HG03354 (cell line): ENCODE results near the gene HRH3.

Experiments
- ATAC-seq: cut with Tn5 transposase; IDR thresholded peaks from one replicate; pipeline ENCODE4 v1.9.1; 2021; ENCODE audit warnings: mild to moderate bottlenecking; ENCODE audit not compliant: unreplicated experiment, poor library complexity, severe bottlenecking

The HRH3 gene

DNA sequence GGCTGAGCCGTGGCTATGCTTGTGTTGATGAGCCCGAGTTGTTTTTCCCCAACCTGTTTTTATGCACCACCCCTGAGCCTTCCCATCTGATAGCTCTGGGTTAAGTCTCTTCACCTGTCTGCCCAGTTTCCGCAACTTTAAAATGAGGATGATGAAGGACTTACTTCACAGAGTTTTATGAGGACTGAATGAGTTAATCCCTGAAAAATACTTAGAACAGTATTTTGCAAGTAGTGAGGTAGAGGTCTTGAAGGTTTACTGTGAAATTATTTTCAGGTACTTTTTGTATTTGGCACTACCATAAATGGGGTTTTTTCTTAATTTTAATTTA lies 34.0 kb downstream of the HRH3 start:
- ATAC-seq: no peak

DNA sequence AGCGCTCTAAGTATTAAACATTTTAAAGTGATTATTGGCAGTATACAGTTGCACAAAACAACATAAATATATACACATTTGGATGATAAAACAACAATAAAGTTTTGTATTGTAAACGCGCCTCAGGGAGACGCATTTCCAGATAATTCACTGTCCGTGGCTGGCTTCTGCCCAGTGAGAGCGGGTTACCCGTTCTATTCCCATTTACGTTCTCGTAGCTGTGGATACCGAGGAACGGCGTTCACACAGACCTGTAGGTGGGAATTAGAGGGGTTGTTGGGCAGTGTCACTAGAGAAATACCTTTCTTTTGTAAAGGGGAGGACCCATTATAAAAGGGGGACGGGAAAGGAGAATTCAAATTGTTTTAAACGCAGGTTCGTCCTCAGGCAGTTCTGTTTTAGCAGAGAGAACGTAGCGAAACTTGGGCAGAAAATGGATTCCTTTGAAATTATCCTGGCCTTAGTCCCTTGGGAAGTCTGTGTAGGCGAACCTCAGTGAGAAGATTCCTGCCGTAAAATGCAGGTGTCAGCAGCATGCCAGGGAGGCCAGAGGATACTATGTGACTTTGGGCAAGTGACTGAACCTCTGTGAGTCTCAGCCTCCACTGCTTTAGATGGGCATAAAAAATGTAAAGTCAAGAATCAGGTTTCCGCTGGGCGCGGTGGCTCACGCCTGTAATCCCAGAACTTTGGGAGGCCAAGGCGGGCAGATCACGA lies 36.5 kb downstream of the HRH3 start:
- no peak for ATAC-seq

DNA sequence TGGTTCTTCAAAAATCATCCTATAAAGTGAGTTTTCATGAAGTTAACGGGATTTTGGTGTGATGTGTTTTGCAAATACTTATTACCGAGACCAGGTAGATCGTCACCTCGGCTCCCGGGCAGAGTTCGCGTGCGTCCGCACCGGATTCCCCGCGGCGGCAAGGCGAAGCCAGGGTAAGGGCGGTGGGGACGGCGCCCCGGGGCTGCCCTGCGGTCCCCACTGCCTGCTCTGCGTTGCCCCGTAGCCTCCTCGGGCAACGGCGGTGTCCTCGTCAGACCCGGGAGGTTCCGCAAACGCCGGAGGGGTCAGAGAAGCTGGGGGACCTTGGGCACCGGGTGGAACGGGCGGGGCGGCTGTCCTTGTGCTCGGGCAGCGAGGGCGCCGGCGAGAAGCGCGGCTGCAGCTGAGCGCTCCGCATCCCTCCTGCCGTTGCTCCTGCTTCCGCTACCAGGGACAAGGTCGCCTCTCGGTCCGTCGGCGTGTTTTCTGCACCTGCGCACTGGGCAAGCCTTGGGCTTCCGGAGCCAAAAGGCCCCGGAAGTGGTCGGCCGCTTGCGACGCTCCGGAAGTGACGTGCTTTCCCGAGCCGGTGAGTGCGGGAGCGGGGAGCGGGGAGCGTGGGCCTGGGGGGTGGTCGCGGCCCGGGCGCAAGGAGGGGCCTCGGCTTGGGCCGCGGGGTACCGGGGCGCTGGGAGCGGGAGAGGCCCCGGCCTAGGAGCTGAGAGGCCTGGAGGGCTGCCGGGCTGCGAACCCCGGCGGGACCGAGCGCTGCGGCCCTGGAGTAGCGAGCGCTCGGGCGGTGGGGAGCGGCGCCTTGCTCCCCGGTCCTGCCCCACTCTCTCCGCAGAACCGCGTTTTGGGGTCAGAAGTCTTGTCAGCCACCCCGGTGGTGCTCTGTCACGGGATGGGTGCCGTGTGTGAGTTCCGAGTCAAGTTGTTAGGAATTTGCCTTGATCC lies 37.3 kb downstream of the HRH3 start, which contains the start of gene MTG2:
Gene MTG2 (plus strand): TSS at position 560 of the 957 bp plus-strand sequence. CDS start 10,393 bp downstream, outside the sequence.
- ATAC-seq: peak; percentile 95

DNA sequence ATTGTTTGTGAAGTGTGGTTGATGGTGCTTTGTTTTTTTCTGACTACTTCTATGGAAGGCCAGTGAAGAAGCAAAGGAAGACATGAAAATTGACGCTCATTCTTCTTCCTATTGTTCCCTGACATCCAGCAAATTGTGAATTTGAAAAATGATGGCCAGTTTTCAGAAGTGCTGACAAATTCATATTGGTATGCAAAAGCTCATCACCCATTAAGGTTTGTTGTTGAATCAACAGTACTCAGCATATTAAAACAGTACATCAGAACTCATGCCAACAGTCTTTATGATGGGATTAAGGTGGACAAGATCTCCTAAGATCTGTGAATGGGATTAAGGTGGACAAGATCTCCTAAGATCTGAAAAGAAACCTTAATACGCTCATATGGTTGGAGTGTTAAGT lies 38.3 kb downstream of the HRH3 start:
- ATAC-seq: no peak

DNA sequence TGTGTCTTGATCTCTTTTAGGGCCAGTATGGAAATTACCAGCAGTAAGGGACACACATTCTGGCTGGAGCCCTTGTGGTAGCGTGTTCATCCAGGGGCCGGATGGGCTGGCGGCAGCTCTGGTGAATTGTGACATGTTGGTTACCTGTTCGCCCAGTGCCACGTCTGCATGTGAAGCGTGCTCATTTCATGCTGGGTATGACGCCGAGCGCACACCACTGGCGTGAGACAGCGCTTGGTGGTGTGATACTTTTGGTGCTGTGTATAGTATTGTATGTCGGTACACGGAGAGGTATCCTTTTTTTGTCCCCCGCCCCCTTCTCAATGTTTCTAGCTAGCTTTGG lies 40.9 kb downstream of the HRH3 start:
- no peak for ATAC-seq

DNA sequence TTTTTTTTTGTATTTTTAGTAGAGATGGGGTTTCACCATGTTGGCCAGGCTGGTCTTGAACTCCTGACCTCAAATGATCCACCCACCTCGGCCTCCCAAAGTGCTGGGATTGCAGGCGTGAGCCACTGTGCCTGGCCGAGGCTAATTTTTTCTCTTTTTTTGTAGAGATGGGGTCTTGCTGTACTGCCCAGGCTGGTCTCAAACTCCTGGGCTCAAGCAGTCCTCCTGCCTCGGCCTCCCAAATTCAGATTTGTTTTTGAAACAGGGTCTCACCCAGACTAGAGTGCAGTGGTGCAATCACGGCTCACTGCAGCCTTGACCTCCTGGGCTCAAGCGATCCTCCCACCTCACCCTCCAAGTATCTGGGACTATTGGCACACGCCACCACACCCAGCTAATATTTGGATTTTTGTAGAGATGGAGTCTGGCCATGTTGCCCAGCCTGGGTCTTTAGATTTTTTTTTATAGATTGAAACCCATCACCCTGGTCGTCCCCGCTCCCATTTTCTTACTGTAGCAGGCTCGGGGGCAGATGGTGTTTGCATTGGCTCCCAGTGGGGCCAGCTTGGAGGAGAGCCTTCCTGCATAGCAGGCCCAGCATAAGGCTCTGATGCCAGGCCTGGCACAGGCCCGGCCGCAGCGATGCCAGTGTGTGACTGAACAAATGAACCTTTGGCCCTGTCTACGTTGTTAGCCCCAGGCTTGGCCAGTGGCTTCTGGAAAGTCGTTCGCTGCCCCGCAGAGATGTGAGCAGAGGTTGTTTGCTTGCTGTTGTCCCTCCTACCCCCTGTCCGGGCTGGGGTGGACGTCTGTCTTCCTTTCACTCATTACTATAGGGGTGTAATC lies 41.5 kb downstream of the HRH3 start:
- ATAC-seq: no peak

DNA sequence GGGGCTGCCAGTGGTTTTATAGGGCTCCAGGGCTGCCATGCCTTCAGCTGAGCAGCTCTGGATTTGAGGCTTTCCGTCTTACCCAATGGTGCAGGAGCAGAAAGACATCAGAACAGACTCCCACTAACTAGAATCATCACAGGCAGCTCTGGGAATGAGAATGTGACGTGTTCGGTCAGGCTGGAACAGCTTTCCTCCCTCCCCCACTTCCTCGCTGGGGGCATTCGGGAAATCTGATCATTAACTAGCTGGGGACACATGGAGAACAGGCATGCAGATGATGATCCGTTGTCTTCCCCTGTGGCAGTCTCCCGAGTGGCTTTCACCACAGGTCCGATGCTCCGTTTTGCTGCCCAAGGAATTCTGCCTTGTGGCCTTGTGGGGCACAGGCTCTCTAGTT lies 42.8 kb downstream of the HRH3 start:
- no peak for ATAC-seq

DNA sequence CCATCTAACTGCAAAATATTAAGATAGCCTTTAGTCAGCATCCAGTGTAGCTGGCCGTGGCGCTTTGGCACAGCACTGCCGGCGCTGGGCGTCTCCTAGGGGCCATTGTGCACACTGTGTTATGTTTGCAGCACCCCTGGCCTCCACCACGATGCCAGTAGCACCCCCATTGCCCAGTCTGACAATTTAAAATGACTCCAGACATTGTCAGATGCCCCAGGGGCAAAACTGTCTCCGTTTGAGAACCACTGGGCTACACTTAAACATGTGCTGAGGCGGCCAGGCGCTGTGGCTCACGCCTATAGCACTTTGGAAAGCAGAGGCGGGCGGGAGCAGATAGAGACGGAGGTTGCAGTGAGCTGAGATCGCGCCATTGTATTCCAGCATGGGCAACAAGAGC lies 43.2 kb downstream of the HRH3 start:
- ATAC-seq: no peak

DNA sequence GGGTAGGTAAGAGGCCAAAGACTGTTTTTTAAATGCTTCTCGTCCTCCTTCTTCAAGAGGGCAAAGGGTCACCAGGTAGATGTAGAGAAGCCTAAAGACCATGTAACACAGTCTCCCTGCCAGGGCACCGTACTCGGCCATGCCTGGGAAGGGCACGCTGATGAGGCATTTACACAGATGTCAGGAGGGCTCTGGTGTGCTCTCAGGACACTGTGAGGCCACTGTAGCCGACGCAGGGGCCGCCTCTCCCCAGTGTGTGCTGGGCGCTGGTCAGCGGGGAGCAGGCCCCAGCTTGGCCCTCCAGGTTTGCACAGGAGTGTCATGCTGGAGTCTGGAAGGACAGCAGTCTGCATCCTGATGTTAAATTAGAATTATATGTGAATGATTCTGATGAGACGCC lies 44.4 kb downstream of the HRH3 start:
- ATAC-seq: no peak

DNA sequence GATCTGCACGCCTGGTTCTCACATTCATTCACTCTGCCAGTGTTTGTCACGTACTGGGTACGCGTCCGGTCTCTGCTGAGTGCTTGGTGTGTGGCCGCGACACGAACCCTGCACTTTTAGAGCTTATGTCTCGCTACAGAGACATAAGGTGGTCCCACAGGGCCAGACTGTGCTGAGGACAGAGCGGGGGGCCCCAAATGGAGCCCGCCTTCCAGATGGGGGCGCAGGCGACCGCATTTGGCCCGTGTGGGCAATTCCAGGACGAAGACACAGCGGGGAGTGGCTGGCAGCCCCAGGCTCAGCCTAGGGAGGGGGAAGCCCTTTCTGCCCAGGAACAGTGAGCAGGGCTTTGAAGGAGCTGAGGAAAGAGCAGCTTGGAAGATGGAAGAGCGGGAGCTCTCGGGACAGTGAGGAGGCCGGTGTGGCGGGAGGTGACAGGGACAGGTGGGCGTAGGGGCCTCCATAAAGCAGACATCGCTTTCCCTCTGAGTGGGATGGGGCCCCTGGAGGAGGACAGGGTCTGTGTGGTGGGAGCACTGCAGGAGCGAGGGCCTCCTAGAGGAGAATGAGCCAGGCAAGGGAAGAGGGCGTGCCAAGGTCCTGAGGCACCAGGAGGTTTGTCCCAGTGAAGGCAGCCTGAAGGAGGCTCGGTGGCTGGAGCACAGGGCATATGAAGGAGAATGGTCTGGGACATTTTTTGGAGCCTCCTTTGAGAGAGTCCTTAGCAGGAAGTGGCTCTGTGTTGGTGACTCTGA lies 45.0 kb downstream of the HRH3 start:
- no peak for ATAC-seq

DNA sequence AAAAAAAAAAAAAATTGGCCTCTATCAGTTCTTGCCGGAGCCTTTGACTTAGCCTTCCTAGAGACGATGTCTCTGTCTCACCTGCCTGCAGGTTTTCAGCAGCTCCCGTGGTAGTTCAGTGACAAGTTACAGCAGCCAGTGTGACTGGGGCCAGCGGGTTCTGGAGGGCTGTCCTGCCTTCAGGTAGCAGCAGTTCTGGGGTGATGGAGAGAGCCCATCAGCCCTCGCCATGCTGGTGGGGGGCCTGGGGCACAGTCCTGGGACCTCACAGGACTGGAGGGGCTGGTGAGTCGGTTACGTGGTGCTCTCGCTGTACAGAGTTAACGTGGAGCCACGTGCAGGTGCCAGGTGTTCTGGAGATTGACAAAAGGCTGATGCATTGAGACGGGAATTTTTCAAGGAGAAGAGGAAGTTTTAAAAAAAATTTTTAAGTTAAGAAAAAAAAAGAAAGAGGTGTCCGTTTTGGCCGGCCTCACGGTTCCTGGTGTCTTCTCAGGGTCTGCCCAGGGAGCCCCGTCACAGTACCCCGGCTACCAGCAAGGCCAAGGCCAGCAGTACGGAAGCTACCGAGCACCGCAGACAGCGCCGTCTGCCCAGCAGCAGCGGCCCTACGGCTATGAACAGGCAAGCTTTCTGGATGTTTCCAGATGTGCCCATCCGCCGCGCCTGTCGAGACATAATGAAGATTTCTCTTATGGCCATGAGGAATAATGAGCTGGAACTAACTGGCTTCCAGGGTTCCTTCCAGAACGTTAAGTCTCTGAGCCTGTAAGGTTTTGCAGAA lies 45.9 kb downstream of the HRH3 start:
- ATAC-seq: no peak

DNA sequence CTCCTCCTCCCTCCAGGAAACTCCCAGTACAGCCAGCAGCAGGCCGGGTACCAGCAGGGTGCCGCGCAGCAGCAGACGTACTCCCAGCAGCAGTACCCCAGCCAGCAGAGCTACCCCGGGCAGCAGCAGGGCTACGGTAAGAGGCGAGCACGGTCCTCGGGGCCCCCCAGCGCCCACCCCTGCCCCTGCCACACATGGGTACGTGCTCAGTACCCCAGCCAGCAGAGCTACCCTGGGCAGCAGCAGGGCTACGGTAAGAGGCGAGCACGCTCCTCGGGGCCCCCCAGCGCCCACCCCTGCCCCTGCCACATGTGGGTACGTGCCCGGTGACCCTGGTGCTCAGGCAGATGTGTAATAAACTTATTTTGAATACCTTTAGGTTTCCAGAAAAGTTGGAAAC lies 47.4 kb downstream of the HRH3 start:
- no peak for ATAC-seq

DNA sequence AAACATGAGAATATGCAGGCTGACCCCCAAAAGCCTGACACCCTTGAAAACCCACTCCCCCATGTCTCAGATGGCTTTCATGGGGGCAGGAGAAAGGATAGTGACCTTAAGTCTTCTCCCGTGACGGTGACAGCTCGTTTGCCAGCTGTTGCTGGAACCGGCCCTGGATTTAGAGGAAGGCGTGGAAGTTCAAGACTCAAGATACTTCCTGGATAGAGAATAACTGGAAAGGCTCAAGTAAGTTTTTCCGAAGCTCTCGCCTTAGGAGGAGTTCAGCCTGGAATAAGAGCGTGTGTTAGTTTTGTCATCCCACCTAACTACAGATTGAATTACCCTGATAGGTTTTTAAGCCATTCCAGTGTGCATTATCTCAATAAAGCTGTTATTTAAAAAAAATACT lies 48.8 kb downstream of the HRH3 start:
- no peak for ATAC-seq

DNA sequence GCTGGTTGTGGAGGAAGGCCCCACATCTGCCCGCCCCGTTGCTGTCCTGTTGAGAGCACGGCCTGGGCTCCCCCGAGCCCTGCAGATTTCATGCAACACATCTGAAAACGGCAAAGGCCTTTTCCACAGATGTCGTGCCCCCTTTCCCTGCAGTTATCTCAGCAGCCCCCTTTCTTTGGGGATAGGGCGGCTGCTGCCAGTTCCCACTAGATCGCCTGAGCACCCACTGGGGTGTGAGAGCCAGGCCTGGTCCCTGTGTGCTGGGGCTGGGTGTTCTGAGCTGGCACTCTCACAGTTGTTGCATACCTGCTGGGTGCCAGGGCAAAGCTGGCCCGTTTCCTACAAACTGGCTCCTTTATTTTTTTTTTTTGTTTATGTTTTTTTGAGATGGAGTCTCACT lies 49.5 kb downstream of the HRH3 start:
- ATAC-seq: no peak

DNA sequence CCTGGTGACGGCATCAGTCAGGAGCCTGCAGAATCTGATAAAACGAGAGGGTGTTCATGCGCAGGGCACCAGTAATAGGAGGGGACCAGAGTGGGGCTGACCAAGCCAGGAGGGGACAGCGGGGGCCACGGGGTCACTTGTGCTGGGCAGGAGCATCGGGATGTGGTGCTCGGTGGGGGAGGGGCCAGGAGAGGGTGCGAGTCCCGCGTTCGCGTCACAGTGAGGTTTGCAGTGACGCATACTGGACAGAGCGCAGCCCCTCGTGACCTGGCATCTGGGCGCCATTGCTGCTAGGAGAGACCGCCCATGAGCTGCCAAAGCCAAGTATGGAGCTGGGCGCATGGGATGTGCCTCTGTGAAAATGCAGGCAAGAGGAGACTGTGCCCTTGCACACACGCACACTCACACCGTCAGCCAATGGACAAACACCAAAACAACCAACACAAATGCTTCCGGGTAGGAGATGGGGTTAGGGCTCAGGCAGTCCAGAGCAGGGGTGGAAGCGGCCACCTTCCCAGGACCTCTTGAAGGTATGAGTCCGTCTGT lies 51.1 kb downstream of the HRH3 start:
- ATAC-seq: no peak

DNA sequence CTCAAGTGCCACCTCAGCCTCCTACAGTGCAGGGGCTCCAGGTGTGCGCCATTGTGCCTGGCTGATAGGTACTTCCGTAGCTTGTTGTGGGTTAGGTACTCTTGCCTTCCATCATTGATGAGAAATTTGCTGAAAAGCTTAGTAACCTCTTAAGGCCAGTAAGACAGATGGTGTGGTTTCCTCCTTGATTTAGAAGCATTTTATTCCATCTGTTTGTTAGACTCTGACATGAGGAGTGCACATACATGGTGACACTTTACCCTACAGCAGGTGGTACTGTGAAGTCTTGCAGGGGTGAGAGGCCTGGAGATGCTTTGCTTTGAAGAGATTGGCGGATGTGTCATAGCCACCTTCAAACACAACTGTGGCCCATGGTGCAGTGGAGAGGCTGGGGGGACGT lies 52.0 kb downstream of the HRH3 start:
- no peak for ATAC-seq

DNA sequence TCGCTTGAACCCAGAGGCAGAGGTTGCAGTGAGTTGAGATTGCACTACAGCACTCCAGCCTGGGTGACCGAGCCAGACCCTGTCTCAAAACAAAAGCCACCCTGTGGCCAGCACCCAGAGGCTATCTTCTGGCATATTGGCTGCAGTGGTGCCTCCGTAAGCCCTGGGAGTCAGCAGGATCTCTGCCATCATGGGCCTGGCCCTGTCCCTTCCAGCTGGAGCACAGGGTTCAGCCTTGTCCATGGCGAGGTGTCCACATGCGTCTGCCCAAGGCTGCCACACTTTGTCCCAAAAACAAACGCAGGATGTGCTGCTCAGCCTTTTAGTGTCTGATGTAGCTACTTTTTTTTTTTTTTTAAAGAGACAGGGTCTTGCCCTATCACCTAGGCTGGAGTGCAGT lies 52.6 kb downstream of the HRH3 start:
- no peak for ATAC-seq

DNA sequence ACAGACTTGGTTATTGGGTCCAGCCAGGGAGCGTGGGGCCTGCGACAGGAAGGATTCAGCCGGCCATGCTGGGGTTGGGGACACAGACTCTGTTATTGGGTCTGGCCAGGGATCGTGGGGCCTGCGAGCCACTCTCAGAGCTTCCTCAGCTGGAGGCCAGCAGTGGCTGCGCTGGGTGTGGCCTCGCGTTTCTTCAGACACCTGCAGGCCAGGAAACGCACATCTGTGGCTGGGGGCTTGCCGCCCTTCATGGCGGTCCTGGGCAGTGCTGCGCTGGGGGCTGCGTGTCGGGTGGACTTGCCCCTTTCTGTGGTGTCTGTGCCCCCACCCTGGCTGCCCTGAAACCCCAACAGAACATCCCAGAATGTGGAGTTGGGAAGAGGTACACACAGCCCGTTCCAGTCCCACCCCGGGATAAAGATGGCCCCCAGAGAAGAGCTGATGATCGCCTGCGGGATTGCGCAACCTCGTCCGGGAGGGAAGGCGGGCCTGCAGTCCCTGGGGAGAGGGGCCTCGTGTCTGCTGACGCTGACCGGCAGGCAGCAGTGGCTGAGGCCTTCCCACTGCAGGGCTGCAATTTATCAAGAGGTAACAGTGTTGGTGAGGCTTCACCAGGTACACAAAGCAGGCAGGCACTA lies 54.2 kb downstream of the HRH3 start:
- no peak for ATAC-seq
